Heart left ventricle (tissue), 16 donors: ENCODE data around the gene CACNB2. TPM values are rescaled to one million over a fixed set of nuclear protein-coding genes. Genes with fewer than 3 reads are reported as not detected.

Source experiments
- ATAC-seq, 4 donors: fragments of 200-7000 bp; cut with Tn5 transposase; one replicate each; pipeline ENCODE4 v1.9.1; 2020 to 2022; ENCODE audit warnings: moderate library complexity in 4 of 4, mild to moderate bottlenecking in 3 of 4, moderate number of reproducible peaks in 1 of 4
- DNase-seq, 5 donors: peaks; one replicate each; pipeline ENCODE4 v3.0.0-alpha.2; 2020
- H3K27ac ChIP-seq, 12 donors: fragments of 200-600 bp; sonication (generic) in 4 of 12; one replicate each; pipeline versions ENCODE4 v1.5.0 to v1.8.0; 2016 to 2022; ENCODE audit warnings: mild to moderate bottlenecking in 2 of 12
- H3K27me3 ChIP-seq, 9 donors: fragments of 200-600 bp; sonication (generic) in 2 of 9; one replicate each; pipeline versions ENCODE4 v1.5.1 to v1.8.0; 2016 to 2022; ENCODE audit warnings: mild to moderate bottlenecking in 3 of 9
- H3K36me3 ChIP-seq, 9 donors: fragments of 200-600 bp; sonication (generic) in 2 of 9; one replicate each; pipeline versions ENCODE4 v1.5.0 to v1.8.0; 2018 to 2022; ENCODE audit warnings: mild to moderate bottlenecking in 2 of 9
- H3K4me1 ChIP-seq, 12 donors: fragments of 200-600 bp; sonication (generic) in 4 of 12; one replicate each; pipeline versions ENCODE4 v1.5.0 to v1.8.0; 2016 to 2022; ENCODE audit warnings: mild to moderate bottlenecking in 3 of 12
- H3K4me3 ChIP-seq, 12 donors: fragments of 200-600 bp; sonication (generic) in 4 of 12; one replicate each; pipeline versions ENCODE4 v1.5.0 to v1.8.0; 2017 to 2022; ENCODE audit warnings: mild to moderate bottlenecking in 9 of 12, moderate library complexity in 4 of 12
- H3K9me3 ChIP-seq, 12 donors: fragments of 200-600 bp; sonication (generic) in 4 of 12; one replicate each; pipeline versions ENCODE4 v1.5.0 to v1.8.0; 2016 to 2022; ENCODE audit warnings: mild to moderate bottlenecking in 1 of 12
- POLR2A ChIP-seq, 2 donors: fragments of 450-650 bp; IDR thresholded peaks; one replicate each; pipeline ENCODE4 v1.6.1; 2017; ENCODE audit warnings: antibody characterized with exemption in 2 of 2, mild to moderate bottlenecking in 2 of 2, moderate library complexity in 2 of 2
- WGBS, 4 donors: extraction: QIAGEN DNeasy Blood & Tissue Kit in 2 of 4; methylation state at CpG; one replicate each; pipeline versions ENCODE4 v1.1.5 to v1.1.7; 2013 to 2018; 5-methylcytosine and 5-hydroxymethylcytosine counted together
- intact Hi-C, 10 donors: fragments of 100-400 bp; cut with DNase I; formaldehyde crosslinking; loops; one replicate each; pipeline versions ENCODE4 v1.11.1 to v1.14.2; 2022
- polyA plus RNA-seq, 2 donors: library from polyadenylated mRNA; stranded (reverse); fragments of 200-250 nt; gene quantifications; one replicate each; pipeline ENCODE4 v1.2.3, GENCODE V29; 2013
- total RNA-seq, 9 donors: library from RNA; depleted of rRNA in 2 of 9; stranded (reverse); fragments of >200 nt in 2 of 9; fragmentation: NEBNext Ultra II Directional in 3 of 9; extraction: Animal tissue kit (Norgen Biotek cat#: 25700) in 3 of 9; gene quantifications; one replicate each; pipeline versions ENCODE4 v1.1.0 to v1.2.4, GENCODE V29; 2016 to 2023
- TF ChIP-seq, protein P1 (sequence below), 12 donors: fragments of 200-600 bp; sonication (generic) in 4 of 12; IDR thresholded peaks; one replicate each; pipeline versions ENCODE4 v1.5.0 to v1.8.0; 2018 to 2022; ENCODE audit warnings: antibody characterized with exemption in 12 of 12, mild to moderate bottlenecking in 5 of 12
- donor health status: ischemic (EF 13 %, LVEDD 7.1; RV severe dilation, severe dysfunction).
- donor health status: healthy with polysubstance abuse.
- donor health status: DM: no; HTN: yes; CAD: no.
- donor health status: DM: no; HTN: no; CAD: no.
- donor health status: ischemic (EF 25% LVEDD 6.9; RV normal size, moderate dysfunction).
- donor health status: ischemic (EF 25% LVEDD 5.7; RV mildly dilated, moderate dysfunction).
- donor health status: healthy.
- donor health status: DM: yes; HTN: yes; CAD: no.
- donor health status: ischemic (EF 35%, LVEDD 5.7; RV mildly dilated, moderate dysfunction).
- donor health status: nonischemic (EF 11% LVEDD 7.7; RV severe dilation, severe dysfunction).
- donor health status: DM: yes; HTN: yes; CAD: no.
- donor health status: PGD.
- donor health status: ischemic (EF 29% LVEDD 5.4; RV normal size, mild dysfunction).
- donor health status: nonischemic (EF 23%, LVEDD 6.1; RV moderate dilation, normal function).

Gene CACNB2
- total and polyA plus RNA-seq, 11 donors = 11.4 to 63.2 (median 33.2) TPM

DNA sequence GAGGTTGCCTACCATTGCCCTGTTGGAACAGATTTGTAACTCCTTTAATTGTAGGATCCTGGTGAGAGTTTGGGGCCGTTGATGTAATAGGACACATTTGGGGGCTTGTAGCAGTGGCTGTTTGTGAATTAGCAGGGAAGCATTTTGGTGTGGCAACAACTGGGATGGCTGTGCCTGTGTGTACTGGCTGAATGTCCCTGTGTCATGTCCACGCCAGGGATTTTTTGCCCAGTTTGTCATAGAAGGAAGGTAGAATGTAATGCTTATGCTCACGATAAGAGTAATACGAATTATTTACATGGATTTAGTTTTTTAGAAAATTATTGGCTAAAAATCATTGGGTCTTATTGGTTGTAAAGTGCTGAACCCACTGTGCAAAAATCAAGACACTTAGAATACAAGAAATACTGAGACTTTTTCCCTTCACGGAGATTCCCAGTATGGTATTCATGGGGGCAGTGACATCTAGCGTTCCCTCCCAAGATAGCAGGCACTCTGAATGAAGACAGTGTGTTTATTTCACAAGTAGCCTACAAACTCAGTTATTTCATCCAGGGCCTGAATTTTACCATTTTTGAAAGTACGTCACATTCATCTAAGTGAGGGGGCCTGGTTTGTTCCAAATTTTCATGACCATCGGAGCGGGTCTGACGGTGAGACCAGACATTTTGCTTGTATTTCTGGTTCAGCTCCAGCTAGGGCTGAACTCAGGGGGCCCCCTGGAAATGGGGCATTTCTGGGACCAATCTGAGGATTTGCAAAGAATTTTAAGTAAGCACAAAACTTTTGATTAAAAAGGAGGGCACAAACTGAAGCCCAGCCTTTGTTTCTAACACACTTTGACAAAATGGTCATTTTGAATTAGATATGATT lies 74.7 kb downstream of the CACNB2 start:
- H3K27me3 ChIP-seq = no peaks in the 10 kb centered on the region
- peak overlapping the region in 1 of 12 donors; percentile 9 for H3K27ac ChIP-seq
- H3K9me3 ChIP-seq = no peaks in the 10 kb centered on the region
- ATAC-seq = peak in 3 of 4 donors; percentile 70 to 81 (median 80)
- intact Hi-C loops = loop anchor here (2.0 to 10.0 kb wide), 11 partner anchors 70 to 608 kb away; partner anchors contain the start of gene CACNB2 (in 6 of the 10)
- H3K36me3 ChIP-seq = no peaks in the 10 kb centered on the region
- WGBS, 4 donors = 33 to 41% (median 36%) methylated on average over 10 of the region's 10 CpGs
- peak overlapping the region in 1 of 12 donors; percentile 20 for H3K4me3 ChIP-seq
- TF ChIP-seq, protein P1, sequence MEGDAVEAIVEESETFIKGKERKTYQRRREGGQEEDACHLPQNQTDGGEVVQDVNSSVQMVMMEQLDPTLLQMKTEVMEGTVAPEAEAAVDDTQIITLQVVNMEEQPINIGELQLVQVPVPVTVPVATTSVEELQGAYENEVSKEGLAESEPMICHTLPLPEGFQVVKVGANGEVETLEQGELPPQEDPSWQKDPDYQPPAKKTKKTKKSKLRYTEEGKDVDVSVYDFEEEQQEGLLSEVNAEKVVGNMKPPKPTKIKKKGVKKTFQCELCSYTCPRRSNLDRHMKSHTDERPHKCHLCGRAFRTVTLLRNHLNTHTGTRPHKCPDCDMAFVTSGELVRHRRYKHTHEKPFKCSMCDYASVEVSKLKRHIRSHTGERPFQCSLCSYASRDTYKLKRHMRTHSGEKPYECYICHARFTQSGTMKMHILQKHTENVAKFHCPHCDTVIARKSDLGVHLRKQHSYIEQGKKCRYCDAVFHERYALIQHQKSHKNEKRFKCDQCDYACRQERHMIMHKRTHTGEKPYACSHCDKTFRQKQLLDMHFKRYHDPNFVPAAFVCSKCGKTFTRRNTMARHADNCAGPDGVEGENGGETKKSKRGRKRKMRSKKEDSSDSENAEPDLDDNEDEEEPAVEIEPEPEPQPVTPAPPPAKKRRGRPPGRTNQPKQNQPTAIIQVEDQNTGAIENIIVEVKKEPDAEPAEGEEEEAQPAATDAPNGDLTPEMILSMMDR (IDR thresholded peaks at IDR 0.05) = peak; percentile 63 to 90 (median 78)
- no peak for TF ChIP-seq POLR2A (IDR thresholded peaks at IDR 0.05)
- DNase-seq = peak in 1 of 5 donors; percentile 29
- H3K4me1 ChIP-seq = peaks cover 0 to 25% (median 2%) of the 10 kb centered on the region in 12 donors

DNA sequence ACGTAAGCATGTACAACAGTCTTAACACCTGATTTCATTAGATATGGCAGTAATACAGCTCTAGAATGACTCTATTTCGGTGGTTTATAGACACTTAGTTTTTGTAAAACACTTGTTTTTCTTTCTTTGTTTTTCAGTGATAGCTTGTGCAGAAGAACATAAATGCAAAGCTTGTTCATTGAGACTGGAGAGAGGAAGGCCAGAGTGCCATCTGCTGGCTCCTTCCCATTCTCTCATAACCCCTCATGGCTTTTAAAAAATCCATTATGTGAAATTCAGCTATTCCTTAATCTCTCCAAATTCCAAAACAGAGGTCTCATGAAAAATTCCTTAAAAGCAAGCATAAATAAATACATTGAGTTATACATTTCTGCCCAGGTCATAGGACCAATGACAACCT lies 76.3 kb downstream of the CACNB2 start:
- no peak for DNase-seq
- Histone ChIP-seq H3K9me3 (no peaks in the 10 kb centered on the region), H3K4me1 (peaks cover 0 to 25% (median 2%) of the 10 kb centered on the region in 12 donors), H3K27ac (no peak overlapping the region), H3K4me3 (no peak overlapping the region), H3K27me3 (no peaks in the 10 kb centered on the region), H3K36me3 (no peaks in the 10 kb centered on the region)
- ATAC-seq = peak in 1 of 4 donors; percentile 58
- WGBS, 4 donors = 42 to 46% (median 43%) methylated on average over 2 of the region's 2 CpGs
- TF ChIP-seq, protein P1 (IDR thresholded peaks at IDR 0.05) = peak in 11 of 12 donors; percentile 6 to 61 (median 42)
- no peak for TF ChIP-seq POLR2A (IDR thresholded peaks at IDR 0.05)
- intact Hi-C loops = loop anchor here (1.0 to 10.0 kb wide), 10 partner anchors 72 to 609 kb away; partner anchors contain the start of gene CACNB2 (in 6 of the 10)

DNA sequence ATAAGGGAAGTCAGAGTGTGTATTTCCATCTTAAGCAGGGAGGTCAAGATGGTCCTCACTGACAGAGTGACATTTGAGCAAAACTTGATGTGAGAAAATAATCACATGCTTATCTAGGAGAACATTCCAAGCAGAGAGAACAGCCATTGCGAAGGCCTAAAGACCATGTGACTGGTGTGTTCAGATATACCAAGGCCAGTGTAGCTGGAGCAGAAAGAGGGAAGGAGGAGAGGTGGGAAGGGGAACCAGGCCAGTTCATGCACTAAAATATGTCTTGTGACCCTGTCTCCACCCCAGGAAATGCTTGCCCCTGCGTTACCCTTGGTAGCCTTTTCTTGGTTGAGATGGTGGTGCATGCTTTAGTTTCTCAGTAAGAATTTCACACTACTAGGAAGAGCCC lies 77.4 kb downstream of the CACNB2 start:
- DNase-seq = no peak
- Histone ChIP-seq H3K36me3 (no peaks in the 10 kb centered on the region), H3K9me3 (no peaks in the 10 kb centered on the region), H3K27me3 (no peaks in the 10 kb centered on the region), H3K4me3 (no peak overlapping the region), H3K27ac (no peak overlapping the region), H3K4me1 (peaks cover 0 to 25% (median 2%) of the 10 kb centered on the region in 12 donors)
- TF ChIP-seq, protein P1 (IDR thresholded peaks at IDR 0.05) = no peak
- WGBS, 4 donors = 64 to 71% (median 68%) methylated on average over 2 of the region's 2 CpGs
- ATAC-seq = peak in 2 of 4 donors; percentile 25 to 55
- intact Hi-C loops = loop anchor here (2.0 to 10.0 kb wide), 9 partner anchors 73 to 610 kb away; partner anchors contain the start of gene CACNB2 (in 6 of the 10)

DNA sequence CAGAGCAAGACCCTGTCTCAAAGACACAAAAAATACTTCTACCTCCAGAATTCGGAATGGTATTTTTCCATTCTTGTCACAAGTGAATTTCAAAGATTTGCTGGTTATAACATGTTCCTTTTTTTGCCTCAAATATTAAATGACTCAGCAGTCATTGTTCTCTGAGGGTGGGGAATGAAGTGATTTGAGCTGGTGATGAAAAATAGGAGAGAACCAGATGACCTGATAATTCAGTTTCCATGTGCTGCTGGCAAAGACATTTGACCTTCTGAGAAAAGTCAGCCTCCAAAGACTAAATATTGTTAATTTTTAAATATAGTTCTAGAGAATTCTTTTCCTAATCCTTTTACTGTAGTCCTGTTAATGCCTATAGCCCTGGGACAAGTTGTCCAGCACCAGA lies 78.9 kb downstream of the CACNB2 start:
- Histone ChIP-seq H3K4me3 (no peak overlapping the region), H3K27me3 (no peaks in the 10 kb centered on the region), H3K36me3 (no peaks in the 10 kb centered on the region), H3K9me3 (no peaks in the 10 kb centered on the region), H3K4me1 (peaks cover 0 to 15% (median 2%) of the 10 kb centered on the region in 12 donors), H3K27ac (no peak overlapping the region)
- intact Hi-C loops = loop anchor here (2.0 to 10.0 kb wide), 9 partner anchors 74 to 612 kb away; partner anchors contain the start of gene CACNB2 (in 6 of the 10)
- 71 to 82% (median 79%) methylated on average over 1 of the region's 1 CpG for WGBS, 4 donors
- ATAC-seq (no peak), DNase-seq (no peak)
- TF ChIP-seq, protein P1 (IDR thresholded peaks at IDR 0.05) = no peak
- no peak for TF ChIP-seq POLR2A (IDR thresholded peaks at IDR 0.05)
